Measurements from ENCODE around the gene ADAMTS2.

ADAMTS2 gene

GRCh38 chr5:179192185-179192890 is 152.9 kb downstream of the ADAMTS2 start:
- TF ChIP-seq EZH2phosphoT487 (conservative IDR thresholded peaks at IDR 0.05; ENCODE audit: low read length) (no peak), CTCF (IDR thresholded peaks at IDR 0.05; ENCODE audit: insufficient read depth, low read length, poor library complexity, severe bottlenecking) (no peak)
- Histone ChIP-seq H3K79me2 (ENCODE audit: insufficient read depth, low read length) (no peaks in the 10 kb centered on the region), H3K4me2 (ENCODE audit: low read depth, low read length, poor library complexity, severe bottlenecking) (no peak overlapping the region), H3F3A (ENCODE audit: insufficient read depth) (no peaks in the 10 kb centered on the region), H2AFZ (ENCODE audit: low read depth, low read length, severe bottlenecking) (no peak overlapping the region), H3K9me2 (replicated peaks; ENCODE audit: insufficient read depth, low read length) (no peaks in the 10 kb centered on the region), H3K36me3 (ENCODE audit: low read length) (no peaks in the 10 kb centered on the region), H3K4me3 (ENCODE audit: insufficient read depth, low read length, poor library complexity, severe bottlenecking) (no peak overlapping the region), H3K9me3 (ENCODE audit: insufficient read depth, low read length) (no peaks in the 10 kb centered on the region), H3K27me3 (ENCODE audit: low read length) (no peaks in the 10 kb centered on the region), H3K9ac (ENCODE audit: low read length) (no peak overlapping the region), H3K27ac (ENCODE audit: low read depth, low read length) (no peak overlapping the region), H4K20me1 (ENCODE audit: low read depth, low read length) (no peaks in the 10 kb centered on the region)

- Histone ChIP-seq H3K9me2 (replicated peaks; ENCODE audit: insufficient read depth, low read length) (no peaks in the 10 kb centered on the region), H3K9me3 (ENCODE audit: insufficient read depth, low read length) (no peaks in the 10 kb centered on the region), H3K4me2 (ENCODE audit: low read depth, low read length, poor library complexity, severe bottlenecking) (no peak overlapping the region), H3K4me3 (ENCODE audit: insufficient read depth, low read length, poor library complexity, severe bottlenecking) (no peak overlapping the region), H3K36me3 (ENCODE audit: low read length) (no peaks in the 10 kb centered on the region), H2AFZ (ENCODE audit: low read depth, low read length, severe bottlenecking) (no peak overlapping the region), H3F3A (ENCODE audit: insufficient read depth) (no peaks in the 10 kb centered on the region), H3K27ac (ENCODE audit: low read depth, low read length) (no peak overlapping the region), H3K27me3 (ENCODE audit: low read length) (no peaks in the 10 kb centered on the region), H4K20me1 (ENCODE audit: low read depth, low read length) (no peaks in the 10 kb centered on the region), H3K9ac (ENCODE audit: low read length) (no peak overlapping the region), H3K79me2 (ENCODE audit: insufficient read depth, low read length) (no peaks in the 10 kb centered on the region)
- TF ChIP-seq CTCF (IDR thresholded peaks at IDR 0.05; ENCODE audit: insufficient read depth, low read length, poor library complexity, severe bottlenecking) (no peak), EZH2phosphoT487 (conservative IDR thresholded peaks at IDR 0.05; ENCODE audit: low read length) (no peak)
These were observed 153.6 kb downstream of the ADAMTS2 start for GRCh38 chr5:179191506-179192184.

GRCh38 chr5:179190851-179191505 is 154.3 kb downstream of the ADAMTS2 start:
- H3K27ac ChIP-seq (ENCODE audit: low read depth, low read length) = no peak overlapping the region
- no peak overlapping the region for H3K9ac ChIP-seq (ENCODE audit: low read length)
- H3K9me2 ChIP-seq (replicated peaks; ENCODE audit: insufficient read depth, low read length) = no peaks in the 10 kb centered on the region
- no peak overlapping the region for H3K4me3 ChIP-seq (ENCODE audit: insufficient read depth, low read length, poor library complexity, severe bottlenecking)
- H3K36me3 ChIP-seq (ENCODE audit: low read length) = no peaks in the 10 kb centered on the region
- no peaks in the 10 kb centered on the region for H3K9me3 ChIP-seq (ENCODE audit: insufficient read depth, low read length)
- no peaks in the 10 kb centered on the region for H3K27me3 ChIP-seq (ENCODE audit: low read length)
- TF ChIP-seq CTCF (IDR thresholded peaks at IDR 0.05; ENCODE audit: insufficient read depth, low read length, poor library complexity, severe bottlenecking) (no peak), EZH2phosphoT487 (conservative IDR thresholded peaks at IDR 0.05; ENCODE audit: low read length) (no peak)
- no peaks in the 10 kb centered on the region for H3F3A ChIP-seq (ENCODE audit: insufficient read depth)
- H2AFZ ChIP-seq (ENCODE audit: low read depth, low read length, severe bottlenecking) = no peak overlapping the region
- no peaks in the 10 kb centered on the region for H3K79me2 ChIP-seq (ENCODE audit: insufficient read depth, low read length)
- H4K20me1 ChIP-seq (ENCODE audit: low read depth, low read length) = no peaks in the 10 kb centered on the region
- H3K4me2 ChIP-seq (ENCODE audit: low read depth, low read length, poor library complexity, severe bottlenecking) = no peak overlapping the region
